Mesenchymal stem cell (in vitro differentiated cells and primary cell): Measurements from ENCODE around the gene HAUS8.

Experiments
- DNase-seq: peaks from one replicate; pipeline ENCODE4 v3.0.0-alpha.2; 2013
- H2AFZ ChIP-seq: one replicate; pipeline ENCODE4 v1.6.1; 2013; ENCODE audit warnings: low read depth, mild to moderate bottlenecking, control low read depth, inconsistent platforms, low read length, moderate library complexity
- H2AK5ac ChIP-seq: 2 replicates; pipeline ENCODE4 v1.6.1; 2013; ENCODE audit warnings: low read length, moderate library complexity, mild to moderate bottlenecking, inconsistent platforms; ENCODE audit not compliant: severe bottlenecking
- H2BK120ac ChIP-seq: one replicate; pipeline ENCODE4 v1.6.1; 2013; ENCODE audit warnings: low read depth, mild to moderate bottlenecking, inconsistent platforms, low read length, moderate library complexity
- H2BK12ac ChIP-seq, 2 experiments: one replicate each; pipeline ENCODE4 v1.6.1; 2013; ENCODE audit warnings: inconsistent platforms in 2 of 2, low read length in 2 of 2, mild to moderate bottlenecking in 2 of 2, moderate library complexity in 2 of 2, control low read depth in 1 of 2
- H2BK15ac ChIP-seq: one replicate; pipeline ENCODE4 v1.6.1; 2013; ENCODE audit warnings: mild to moderate bottlenecking, low read depth, inconsistent platforms; ENCODE audit not compliant: poor library complexity, severe bottlenecking
- H2BK5ac ChIP-seq: 2 replicates; pipeline ENCODE4 v1.6.1; 2013; ENCODE audit warnings: low read depth, mild to moderate bottlenecking, low read length, control low read depth, inconsistent platforms; ENCODE audit not compliant: poor library complexity, severe bottlenecking
- H3K14ac ChIP-seq, 2 experiments: one replicate each; pipeline ENCODE4 v1.6.1; 2013; ENCODE audit warnings: inconsistent platforms in 2 of 2, low read length in 2 of 2, control low read depth in 1 of 2, mild to moderate bottlenecking in 1 of 2, moderate library complexity in 1 of 2
- H3K18ac ChIP-seq, 2 experiments: one replicate each; pipeline ENCODE4 v1.6.1; 2013; ENCODE audit warnings: inconsistent platforms in 2 of 2, low read length in 2 of 2, control low read depth in 1 of 2, low read depth in 1 of 2, mild to moderate bottlenecking in 1 of 2
- H3K23ac ChIP-seq, 2 experiments: one replicate each; pipeline ENCODE4 v1.6.1; 2013; ENCODE audit warnings: inconsistent platforms in 2 of 2, low read length in 2 of 2, mild to moderate bottlenecking in 2 of 2, moderate library complexity in 2 of 2, control low read depth in 1 of 2
- H3K27ac ChIP-seq: 2 replicates; pipeline ENCODE4 v1.5.1; 2013; ENCODE audit warnings: mild to moderate bottlenecking, moderate library complexity, low read length, control low read depth, inconsistent platforms; ENCODE audit not compliant: poor library complexity, severe bottlenecking
- H3K27me3 ChIP-seq, 2 experiments: 2 replicates each; pipeline versions ENCODE4 v1.6.1 to v1.7.0; 2013; ENCODE audit warnings: low read length in 2 of 2, mild to moderate bottlenecking in 2 of 2, moderate library complexity in 2 of 2, control low read depth in 1 of 2, inconsistent platforms in 1 of 2; ENCODE audit not compliant: control insufficient read depth in 1 of 2, insufficient read depth in 1 of 2
- H3K36me3 ChIP-seq, 2 experiments: 2 replicates each; pipeline versions ENCODE4 v1.6.1 to v1.7.0; 2013; ENCODE audit warnings: low read length in 2 of 2, control low read depth in 1 of 2, inconsistent platforms in 1 of 2, low read depth in 1 of 2, mild to moderate bottlenecking in 1 of 2; ENCODE audit not compliant: insufficient read depth in 2 of 2, control insufficient read depth in 1 of 2
- H3K4ac ChIP-seq, 2 experiments: one replicate each; pipeline ENCODE4 v1.6.1; 2013; ENCODE audit warnings: inconsistent platforms in 2 of 2, low read length in 2 of 2, mild to moderate bottlenecking in 2 of 2, moderate library complexity in 2 of 2, control low read depth in 1 of 2, low read depth in 1 of 2
- H3K4me1 ChIP-seq: 2 replicates; pipeline ENCODE4 v1.6.1; 2013; ENCODE audit warnings: low read depth, low read length, control low read depth; ENCODE audit not compliant: control insufficient read depth, insufficient read depth
- H3K4me2 ChIP-seq: 2 replicates; pipeline ENCODE4 v1.6.1; 2013; ENCODE audit warnings: low read length, mild to moderate bottlenecking, inconsistent platforms; ENCODE audit not compliant: poor library complexity, severe bottlenecking
- H3K4me3 ChIP-seq, 2 experiments: 2 replicates each; pipeline versions ENCODE4 v1.5.1 to v1.7.0; 2013; ENCODE audit warnings: low read length in 2 of 2, mild to moderate bottlenecking in 2 of 2, control low read depth in 1 of 2, low read depth in 1 of 2; ENCODE audit not compliant: insufficient read depth in 1 of 2
- H3K79me1 ChIP-seq: replicated peaks from 2 replicates; pipeline ENCODE4 v1.6.1; 2013; ENCODE audit warnings: mild to moderate bottlenecking, control low read depth, low read length, inconsistent platforms; ENCODE audit not compliant: poor library complexity, severe bottlenecking
- H3K9ac ChIP-seq: 2 replicates; pipeline ENCODE4 v1.7.0; 2013; ENCODE audit warnings: mild to moderate bottlenecking, low read length, moderate library complexity
- H3K9me3 ChIP-seq: 2 replicates; pipeline ENCODE4 v1.7.0; 2013; ENCODE audit warnings: mild to moderate bottlenecking, low read length; ENCODE audit not compliant: control insufficient read depth
- H4K8ac ChIP-seq: one replicate; pipeline ENCODE4 v1.6.1; 2013; ENCODE audit warnings: inconsistent platforms, mild to moderate bottlenecking, low read length, moderate library complexity
- H4K91ac ChIP-seq: one replicate; pipeline ENCODE4 v1.6.1; 2013; ENCODE audit warnings: mild to moderate bottlenecking, low read length, inconsistent platforms
- WGBS: methylation state at CpG from one replicate; pipeline ENCODE4 v1.1.7; 2013; ENCODE audit warnings: mixed read lengths; 5-methylcytosine and 5-hydroxymethylcytosine counted together

Gene HAUS8

DNA sequence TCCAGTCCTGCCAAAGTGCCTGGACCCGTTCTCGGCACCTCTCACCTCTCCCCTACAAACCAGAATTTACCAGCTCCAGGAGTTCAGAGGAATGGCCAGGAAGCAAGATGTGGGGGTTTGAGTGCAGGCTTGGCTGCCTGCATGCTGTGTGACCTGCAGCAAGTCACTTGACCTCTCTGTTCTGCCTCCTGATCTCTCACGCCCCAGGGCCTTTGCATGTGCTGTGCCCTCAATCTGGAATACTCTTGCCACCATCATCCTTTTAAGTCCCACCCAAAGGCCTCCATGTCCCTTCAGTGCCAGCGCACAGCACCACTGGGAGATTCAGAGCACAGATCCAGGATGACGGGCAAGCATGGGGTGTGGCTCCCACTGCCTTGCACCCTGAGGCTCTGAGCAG lies 43.7 kb upstream of the HAUS8 start:
- Histone ChIP-seq H2BK12ac (no peak overlapping the region), H3K23ac (no peak overlapping the region), H4K8ac (no peak overlapping the region), H3K4me3 (no peak overlapping the region), H3K36me3 (peaks cover 44 to 48% of the 10 kb centered on the region in 2 experiments), H3K9ac (no peak overlapping the region), H3K9me3 (no peaks in the 10 kb centered on the region), H3K4me2 (no peak overlapping the region), H3K14ac (no peak overlapping the region), H3K27me3 (no peaks in the 10 kb centered on the region), H2AK5ac (no peak overlapping the region), H3K18ac (no peak overlapping the region), H3K4me1 (peaks cover 19% of the 10 kb centered on the region), H3K79me1 (peaks cover 58% of the 10 kb centered on the region), H2BK5ac (no peak overlapping the region), H2BK15ac (no peak overlapping the region), H3K4ac (no peak overlapping the region), H2AFZ (no peak overlapping the region), H3K27ac (no peak overlapping the region), H2BK120ac (no peak overlapping the region), H4K91ac (peak overlapping the region; percentile 54)
- 88% methylated on average over 3 of the region's 5 CpGs for WGBS
- DNase-seq = no peak

GRCh38 chr19:17116996-17117702 lies 41.9 kb upstream of the HAUS8 start:
- peaks cover 21% of the 10 kb centered on the region for H3K4me1 ChIP-seq
- H3K27me3 ChIP-seq = no peaks in the 10 kb centered on the region
- H3K4ac ChIP-seq = no peak overlapping the region
- no peak overlapping the region for H2BK5ac ChIP-seq
- no peak overlapping the region for H4K8ac ChIP-seq
- DNase-seq = no peak
- no peak overlapping the region for H3K23ac ChIP-seq
- no peak overlapping the region for H2BK15ac ChIP-seq
- H3K14ac ChIP-seq = no peak overlapping the region
- no peak overlapping the region for H2BK120ac ChIP-seq
- no peak overlapping the region for H3K4me2 ChIP-seq
- H2AK5ac ChIP-seq = no peak overlapping the region
- no peak overlapping the region for H3K4me3 ChIP-seq
- H3K9ac ChIP-seq = peak overlapping the region; percentile 40
- no peak overlapping the region for H3K18ac ChIP-seq
- H3K9me3 ChIP-seq = no peaks in the 10 kb centered on the region
- no peak overlapping the region for H4K91ac ChIP-seq
- H3K36me3 ChIP-seq = peaks cover 37 to 63% of the 10 kb centered on the region in 2 experiments
- 96% methylated on average over 14 of the region's 14 CpGs for WGBS
- peaks cover 70% of the 10 kb centered on the region for H3K79me1 ChIP-seq
- no peak overlapping the region for H3K27ac ChIP-seq
- H2AFZ ChIP-seq = no peak overlapping the region
- H2BK12ac ChIP-seq = no peak overlapping the region

- Histone ChIP-seq H3K9ac (no peak overlapping the region), H2AFZ (no peak overlapping the region), H3K4me1 (peaks cover 21% of the 10 kb centered on the region), H2BK12ac (no peak overlapping the region), H3K23ac (no peak overlapping the region), H3K27me3 (no peaks in the 10 kb centered on the region), H3K4me2 (no peak overlapping the region), H3K4ac (no peak overlapping the region), H2BK120ac (no peak overlapping the region), H2AK5ac (no peak overlapping the region), H2BK5ac (no peak overlapping the region), H3K14ac (no peak overlapping the region), H2BK15ac (no peak overlapping the region), H3K18ac (no peak overlapping the region), H4K91ac (no peak overlapping the region), H3K4me3 (no peak overlapping the region), H3K27ac (no peak overlapping the region), H3K36me3 (peaks cover 54 to 64% of the 10 kb centered on the region in 2 experiments), H3K9me3 (no peaks in the 10 kb centered on the region), H4K8ac (no peak overlapping the region), H3K79me1 (peaks cover 74% of the 10 kb centered on the region)
- WGBS = 74% methylated on average over 12 of the region's 12 CpGs
- DNase-seq = no peak
These were observed 39.2 kb upstream of the HAUS8 start for GRCh38 chr19:17114414-17114831.

GRCh38 chr19:17113127-17113785 lies 38.0 kb upstream of the HAUS8 start:
- Histone ChIP-seq H3K9me3 (no peaks in the 10 kb centered on the region), H3K23ac (no peak overlapping the region), H3K27me3 (no peaks in the 10 kb centered on the region), H4K91ac (peak overlapping the region; percentile 18), H3K4me3 (no peak overlapping the region), H2BK120ac (no peak overlapping the region), H2AK5ac (no peak overlapping the region), H2AFZ (no peak overlapping the region), H4K8ac (peak overlapping the region; percentile 12), H3K27ac (no peak overlapping the region), H3K9ac (no peak overlapping the region), H3K18ac (no peak overlapping the region), H2BK15ac (no peak overlapping the region), H3K36me3 (peaks cover 49 to 58% of the 10 kb centered on the region in 2 experiments), H3K79me1 (peaks cover 67% of the 10 kb centered on the region), H3K4me1 (peaks cover 19% of the 10 kb centered on the region), H2BK5ac (no peak overlapping the region), H2BK12ac (no peak overlapping the region), H3K4me2 (no peak overlapping the region), H3K4ac (no peak overlapping the region), H3K14ac (no peak overlapping the region)
- DNase-seq = no peak
- WGBS = 96% methylated on average over 16 of the region's 17 CpGs
